ENCODE data around the gene KCTD7.

GRCh38 chr7:66669496-66669895, 40.8 kb downstream of the KCTD7 start:
- TF ChIP-seq CTCF (IDR thresholded peaks at IDR 0.05 in 8 of 11, conservative IDR thresholded peaks at IDR 0.05 in 3 of 11) (no peak), POLR2AphosphoS5 (IDR thresholded peaks at IDR 0.05) (no peak)
